ENCODE data around the gene PKLR.

Gene PKLR

DNA sequence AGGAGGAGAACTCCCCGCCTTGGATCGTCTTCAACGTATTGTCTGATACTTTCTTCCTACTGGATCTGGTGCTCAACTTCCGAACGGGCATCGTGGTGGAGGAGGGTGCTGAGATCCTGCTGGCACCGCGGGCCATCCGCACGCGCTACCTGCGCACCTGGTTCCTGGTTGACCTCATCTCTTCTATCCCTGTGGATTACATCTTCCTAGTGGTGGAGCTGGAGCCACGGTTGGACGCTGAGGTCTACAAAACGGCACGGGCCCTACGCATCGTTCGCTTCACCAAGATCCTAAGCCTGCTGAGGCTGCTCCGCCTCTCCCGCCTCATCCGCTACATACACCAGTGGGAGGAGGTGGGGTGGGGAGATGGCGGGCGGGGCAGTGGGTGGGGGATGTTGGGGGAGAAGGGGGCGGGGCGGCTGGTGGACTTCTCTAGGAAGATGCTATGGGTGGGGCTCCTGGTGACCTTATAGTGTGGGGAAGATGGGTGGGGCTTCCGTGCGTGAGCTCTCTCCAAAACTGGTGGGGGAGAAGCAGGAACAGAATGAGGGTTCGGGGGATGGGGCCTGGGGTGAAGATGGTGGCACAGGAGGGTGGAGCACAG lies 18.6 kb downstream of the PKLR start:
- no peak for DNase-seq

DNA sequence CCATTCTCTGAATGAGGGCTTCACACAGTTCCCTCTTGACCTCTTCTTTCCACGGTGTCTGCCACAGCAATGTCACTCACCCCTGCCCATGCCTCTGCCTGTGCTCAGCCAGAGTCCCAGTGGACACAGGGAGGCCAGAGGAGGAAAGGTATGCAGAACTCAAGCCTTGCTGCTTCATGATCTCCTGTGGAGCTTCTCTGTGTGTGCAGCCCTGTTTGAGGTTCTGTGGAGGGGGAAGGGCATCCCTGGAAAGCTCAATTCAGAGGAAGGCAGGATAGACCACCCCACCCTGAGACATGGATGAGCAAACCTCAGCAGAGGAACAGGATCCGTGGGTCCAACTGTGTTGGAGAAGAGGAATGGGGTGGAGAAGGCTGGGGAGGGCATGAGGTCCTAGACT lies 22.0 kb downstream of the PKLR start:
- no peak for DNase-seq

DNA sequence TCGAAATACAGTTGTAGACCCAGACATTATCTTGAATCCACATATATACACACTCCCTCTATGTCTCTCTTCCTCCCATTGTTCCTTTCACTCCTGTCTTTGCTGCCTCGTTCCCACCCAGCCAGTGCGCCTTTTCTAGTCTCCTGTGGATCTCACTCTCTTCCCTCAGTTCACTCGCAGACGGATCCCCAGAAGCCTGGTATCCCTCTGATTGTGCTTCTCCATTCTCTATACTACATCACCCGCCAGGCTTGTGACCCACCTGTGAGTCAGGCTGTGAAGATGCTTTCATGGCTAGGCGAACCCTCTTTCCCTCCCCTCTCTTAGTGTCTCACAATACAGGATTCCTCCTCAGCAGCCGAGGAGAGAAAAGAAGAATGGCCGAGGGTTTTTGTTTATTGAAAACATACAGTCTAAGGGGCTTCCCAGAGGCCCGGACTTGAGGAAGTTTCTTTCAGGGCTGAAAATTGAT lies 22.5 kb downstream of the PKLR start:
- no peak for DNase-seq

DNA sequence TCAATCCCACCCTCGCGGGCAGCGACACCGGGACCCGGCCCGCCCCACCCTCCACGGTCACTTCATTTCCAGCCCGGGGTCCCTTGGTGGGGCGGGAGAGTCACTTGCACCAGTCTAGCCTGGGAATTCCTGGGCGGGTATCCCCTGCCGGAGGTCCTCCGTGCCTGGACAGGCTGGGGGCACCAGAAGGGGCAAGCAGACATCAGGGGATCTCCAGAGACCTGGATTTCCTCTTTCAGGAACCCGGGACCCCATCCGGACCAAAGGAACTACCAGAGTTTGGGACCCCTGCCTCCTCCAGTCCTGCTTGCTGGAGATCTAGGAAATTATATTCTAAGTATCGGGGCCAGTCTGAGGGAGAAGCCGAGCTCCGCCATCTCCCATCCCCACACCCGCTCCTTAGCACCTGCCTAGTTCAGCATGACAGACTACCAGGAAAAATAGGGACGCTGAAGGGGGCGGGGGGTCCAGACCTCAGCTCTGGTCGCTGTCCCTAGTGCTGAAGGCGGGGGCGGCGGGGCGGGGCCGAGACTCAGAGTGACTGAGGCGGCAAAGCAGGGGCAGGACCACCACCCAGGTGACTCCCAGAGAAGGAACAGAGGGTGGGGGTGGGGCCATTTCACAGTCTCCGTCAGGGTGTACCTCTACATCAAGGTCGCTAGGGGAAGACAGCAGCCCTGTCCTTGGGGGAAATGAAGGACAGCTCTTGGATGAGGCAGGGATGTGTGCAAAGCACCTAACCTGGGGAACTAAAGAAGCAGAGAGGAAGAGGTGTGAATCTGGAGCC lies 23.1 kb downstream of the PKLR start:
- DNase-seq = no peak

DNA sequence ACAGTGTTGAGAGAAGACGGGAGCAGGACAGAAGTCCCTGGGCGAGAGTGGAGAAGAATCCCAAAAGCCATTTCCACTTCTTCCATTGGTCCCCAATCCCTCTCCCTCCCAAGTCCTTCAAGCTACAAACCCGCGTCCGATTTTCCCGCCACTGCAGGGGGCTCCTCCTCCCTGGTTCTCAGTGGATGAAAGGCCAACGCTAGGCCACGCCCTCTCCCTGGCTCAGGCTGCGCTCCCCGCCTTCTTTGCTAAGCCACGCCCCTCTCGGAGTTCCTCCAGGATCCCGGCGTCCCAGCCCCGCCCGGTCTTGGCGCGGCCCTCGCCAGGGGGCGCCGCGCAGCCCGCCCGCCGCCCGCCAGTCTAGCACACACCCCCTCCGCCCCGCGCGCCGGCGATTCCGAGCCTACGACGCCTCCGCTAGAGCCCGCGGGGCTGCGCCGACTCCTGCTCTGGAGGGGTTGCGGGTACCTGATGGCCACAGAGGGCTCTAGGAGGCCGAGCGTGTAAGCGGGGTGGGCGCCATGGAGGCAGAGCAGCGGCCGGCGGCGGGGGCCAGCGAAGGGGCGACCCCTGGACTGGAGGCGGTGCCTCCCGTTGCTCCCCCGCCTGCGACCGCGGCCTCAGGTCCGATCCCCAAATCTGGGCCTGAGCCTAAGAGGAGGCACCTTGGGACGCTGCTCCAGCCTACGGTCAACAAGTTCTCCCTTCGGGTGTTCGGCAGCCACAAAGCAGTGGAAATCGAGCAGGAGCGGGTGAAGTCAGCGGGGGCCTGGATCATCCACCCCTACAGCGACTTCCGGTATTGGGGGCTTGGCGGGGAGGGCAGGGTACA lies 24.0 kb downstream of the PKLR start, which contains the start of gene HCN3:
TSS of gene HCN3 (plus strand) at position 394 of the 832 bp plus-strand sequence. CDS start at position 522, 128 bp downstream.
- peak; percentile 95 for DNase-seq

DNA sequence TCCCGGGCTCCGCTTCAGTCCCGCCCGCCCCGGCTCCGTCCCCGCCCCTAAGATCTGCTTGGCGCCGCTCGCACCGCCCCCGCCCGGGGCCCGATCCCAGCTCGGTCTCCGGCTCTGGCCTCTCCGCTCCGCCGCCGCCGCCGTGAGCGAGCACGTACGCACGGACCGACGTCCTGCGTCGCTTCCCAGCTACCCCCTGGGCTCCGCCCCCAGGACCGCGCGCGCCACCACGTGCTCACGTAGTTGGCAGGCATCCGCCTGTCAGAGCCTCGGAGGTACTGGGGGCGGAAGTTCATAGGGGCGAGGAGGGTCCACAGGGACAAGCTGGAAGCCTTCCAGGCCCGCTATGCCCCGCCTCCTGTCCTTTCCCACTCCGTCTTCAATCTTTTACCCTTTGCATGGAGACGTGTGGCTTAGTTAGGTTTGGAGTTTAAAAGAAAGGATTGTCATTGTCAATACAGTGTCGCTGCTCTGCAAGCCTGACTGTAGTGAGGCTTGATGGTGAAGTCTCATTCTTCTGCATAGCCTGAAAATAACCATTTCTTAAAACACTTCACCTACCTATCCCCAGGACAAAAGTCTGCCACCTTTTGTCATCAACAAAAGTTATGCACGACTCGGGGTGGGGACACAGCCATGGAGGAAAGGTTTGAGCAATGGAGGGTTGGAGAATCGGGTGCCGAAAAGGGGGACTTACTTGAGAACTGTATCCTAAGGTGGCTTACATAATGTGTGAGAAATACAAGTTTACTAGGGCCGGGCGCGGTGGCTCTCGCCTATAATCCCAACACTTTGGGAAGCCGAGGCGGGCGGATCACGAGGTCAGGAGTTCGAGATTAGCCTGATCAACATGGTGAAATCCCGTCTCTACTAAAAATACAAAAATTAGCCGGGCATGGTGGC lies 27.6 kb downstream of the PKLR start, which contains the start of gene CLK2:
TSS of gene CLK2 (minus strand) at position 162 of the 903 bp plus-strand sequence. CDS start 2,527 bp downstream, outside the sequence.
- DNase-seq = peak; percentile 98

DNA sequence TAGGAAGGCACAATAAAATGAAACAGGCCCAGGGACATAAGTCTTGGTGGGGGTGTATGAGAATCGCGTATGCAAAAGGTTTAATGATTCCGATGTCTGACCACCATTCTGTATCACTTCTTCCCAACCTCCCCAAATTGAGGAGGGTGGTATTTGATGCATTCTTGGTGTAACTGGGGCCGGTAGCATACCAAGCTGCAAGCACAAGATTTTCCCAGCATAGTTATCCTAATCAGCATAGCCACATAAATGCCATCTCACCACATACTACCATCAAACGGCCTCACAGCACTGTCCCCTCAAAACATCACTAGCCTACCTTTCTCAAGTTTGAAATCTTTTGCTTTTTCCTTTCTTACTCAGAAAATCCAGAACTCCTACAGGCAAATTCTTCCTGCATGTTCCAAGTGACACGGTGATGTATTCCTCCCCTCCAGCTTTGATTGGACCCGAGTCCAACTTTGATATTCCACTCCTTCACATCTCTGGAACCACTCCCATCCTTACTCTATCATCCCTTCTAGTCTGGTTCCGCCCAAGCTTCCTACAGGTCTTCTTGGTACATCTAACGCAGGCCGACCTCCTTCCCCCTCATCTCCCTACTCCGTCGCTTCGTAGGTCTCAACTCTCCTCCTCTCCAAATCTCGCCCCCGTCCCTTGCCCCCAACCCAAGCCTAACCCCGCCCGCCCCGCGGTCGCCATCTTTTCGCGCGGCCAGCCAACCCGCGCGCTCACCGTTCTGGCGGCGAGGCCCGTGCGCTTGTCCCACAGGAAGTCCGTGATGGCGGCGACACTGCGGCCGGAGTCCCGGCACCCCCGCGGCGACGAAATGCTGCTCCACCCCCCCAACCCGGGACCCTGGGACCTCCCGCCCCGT lies 28.5 kb downstream of the PKLR start:
- DNase-seq = peak; percentile 60

DNA sequence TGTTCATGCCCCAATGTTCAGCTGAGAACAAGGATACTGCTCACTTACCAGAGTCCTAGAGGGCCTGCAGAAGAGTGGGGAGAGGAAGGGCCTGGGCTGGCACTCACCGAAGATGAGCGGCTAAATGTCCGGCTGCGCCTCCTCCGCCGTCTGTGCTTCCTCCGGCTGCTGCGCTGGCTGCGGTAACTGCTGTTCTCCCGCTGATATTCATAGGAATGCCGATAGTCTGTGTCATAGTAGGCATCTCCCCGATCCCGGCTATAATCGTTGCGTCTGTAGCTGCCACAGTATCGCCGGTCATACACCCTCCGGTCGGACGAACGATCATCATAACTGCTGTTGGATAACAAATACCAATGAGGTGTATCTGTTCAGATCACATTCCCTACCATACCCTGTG lies 31.9 kb downstream of the PKLR start:
- DNase-seq = no peak

DNA sequence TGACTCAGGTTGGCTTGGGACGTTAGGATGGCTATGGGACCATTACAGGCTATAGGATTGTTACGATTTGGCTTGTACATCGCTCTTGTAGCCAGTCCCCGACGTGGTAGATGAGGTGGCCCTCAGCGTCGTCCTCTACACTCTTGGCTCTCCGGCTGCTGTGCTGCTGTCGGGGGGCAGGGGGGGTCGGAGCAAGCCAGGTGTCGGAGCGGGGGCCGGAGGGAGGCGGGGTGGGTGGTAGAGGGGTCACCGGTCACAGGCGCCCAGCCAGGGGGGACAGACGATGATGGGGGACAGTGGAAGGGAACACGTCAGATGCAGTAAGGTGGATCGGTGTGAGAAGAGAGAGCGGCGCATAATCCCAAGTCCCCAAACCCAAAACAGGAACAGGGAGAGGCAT lies 32.6 kb downstream of the PKLR start:
- no peak for DNase-seq

DNA sequence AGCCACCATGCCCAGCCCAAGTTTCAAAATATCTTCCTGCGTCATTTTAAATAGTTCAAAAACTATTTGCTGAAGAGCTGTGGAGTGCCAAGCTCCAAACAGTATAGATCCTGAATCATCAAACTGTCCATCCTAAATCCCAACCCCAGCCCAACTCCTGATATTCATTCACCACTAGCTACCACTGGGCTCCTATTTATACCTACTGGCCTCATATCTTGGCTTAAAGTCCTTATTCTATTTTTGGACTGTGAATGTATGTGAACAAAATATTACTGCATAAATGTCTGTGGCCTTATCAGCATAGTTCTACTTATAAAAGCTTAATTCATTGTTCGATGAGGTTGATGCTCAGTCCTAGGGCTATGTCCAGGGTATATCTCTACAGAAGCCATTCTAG lies 33.9 kb downstream of the PKLR start:
- DNase-seq = no peak

DNA sequence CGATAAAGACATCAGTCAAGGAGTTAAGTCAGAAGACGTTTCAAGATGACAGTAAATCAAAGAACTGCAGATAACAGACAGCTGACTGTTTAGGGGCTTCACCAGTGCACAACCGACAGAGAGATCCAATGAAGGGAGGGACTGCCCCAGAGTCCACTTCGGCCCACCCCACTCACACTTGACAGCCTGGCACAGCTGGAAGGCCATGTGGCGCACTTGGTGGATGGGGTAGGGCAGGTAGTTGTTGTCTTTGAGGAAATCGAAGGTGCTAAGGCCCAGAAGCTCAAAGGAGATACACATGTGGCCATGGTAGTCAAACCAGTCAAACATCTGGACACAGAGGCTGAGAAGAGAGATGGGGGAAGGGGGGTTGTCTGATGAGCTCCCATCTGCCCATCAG lies 34.7 kb downstream of the PKLR start:
- no peak for DNase-seq

DNA sequence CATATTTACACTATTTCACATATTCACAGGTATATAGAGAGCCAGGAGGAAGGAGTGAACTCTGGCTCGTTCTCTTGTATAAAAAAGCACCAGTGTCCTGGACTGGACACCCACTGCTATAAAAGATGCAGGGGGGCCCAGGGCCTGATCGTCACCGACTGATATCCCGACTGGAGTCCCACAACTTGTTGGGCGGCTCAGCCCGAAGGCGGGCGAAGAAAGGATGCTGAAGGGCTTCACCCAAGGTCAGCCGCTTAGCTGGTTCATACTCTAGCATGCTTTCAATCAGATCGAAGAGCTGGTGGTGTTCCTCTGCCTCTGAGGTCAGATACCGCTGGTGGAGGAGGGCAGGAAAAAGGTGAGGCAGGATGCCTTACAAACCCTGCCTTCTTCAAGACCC lies 38.2 kb downstream of the PKLR start:
- DNase-seq = no peak

DNA sequence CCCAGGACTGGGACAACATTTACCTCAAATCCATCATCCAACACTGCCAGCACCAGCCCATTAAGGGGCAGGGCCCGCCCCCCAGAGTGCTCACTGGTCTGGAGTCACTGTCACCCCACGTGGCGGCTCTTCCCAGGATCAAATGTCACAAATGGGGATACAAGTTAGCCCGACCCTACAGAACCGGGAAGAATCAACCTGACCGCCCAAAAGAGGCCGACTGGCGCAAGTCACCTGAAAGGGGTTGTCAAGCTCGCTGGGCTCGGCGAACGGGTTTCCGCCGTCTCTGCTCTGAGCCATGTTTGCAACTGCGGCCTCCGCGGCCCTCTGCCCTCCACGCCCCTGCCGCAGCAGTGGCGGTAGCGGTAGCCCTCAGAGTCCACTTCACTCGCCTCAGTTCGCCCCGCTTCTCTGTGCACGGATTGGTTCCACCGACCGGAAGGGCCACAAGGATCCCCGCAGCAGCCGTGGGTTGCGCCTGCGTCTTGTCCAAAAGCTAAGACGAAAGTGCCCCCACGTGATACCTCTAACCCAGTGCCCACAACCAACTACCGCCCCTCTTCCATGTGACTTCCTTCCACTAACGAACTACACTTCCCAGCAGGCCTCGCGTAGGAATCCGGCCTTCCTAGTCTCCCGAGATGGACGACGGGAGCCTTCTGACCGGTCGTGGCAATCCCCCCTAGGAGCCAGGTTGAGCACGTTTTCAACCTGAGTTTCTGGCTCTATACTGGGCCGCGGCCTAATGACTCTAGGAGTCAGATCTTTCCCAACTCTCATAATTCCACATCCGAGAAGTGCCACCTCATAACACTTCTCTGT lies 39.2 kb downstream of the PKLR start, which contains the start of gene SCAMP3:
TSS of gene SCAMP3 (minus strand) at position 509 of the 822 bp plus-strand sequence. CDS start at position 300, 209 bp downstream.
- peak; percentile 96 for DNase-seq

DNA sequence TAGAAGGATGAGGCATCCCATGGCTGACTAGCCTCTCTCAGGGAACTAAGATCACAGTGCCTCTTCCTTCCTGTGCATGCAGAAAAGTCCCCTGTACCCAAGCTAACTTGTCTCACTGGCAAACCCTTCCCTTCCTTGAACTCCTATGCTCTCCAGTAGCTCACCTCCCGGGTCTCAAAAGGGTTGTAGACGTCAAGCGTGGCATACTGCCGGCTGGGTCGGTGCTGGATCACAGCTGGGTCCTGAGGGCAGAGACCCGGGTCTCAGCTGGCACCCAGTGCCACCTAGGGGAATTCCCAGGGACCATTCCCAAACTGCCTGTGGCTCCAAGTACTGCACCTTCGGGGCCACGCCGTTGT lies 39.8 kb downstream of the PKLR start:
- DNase-seq = no peak

DNA sequence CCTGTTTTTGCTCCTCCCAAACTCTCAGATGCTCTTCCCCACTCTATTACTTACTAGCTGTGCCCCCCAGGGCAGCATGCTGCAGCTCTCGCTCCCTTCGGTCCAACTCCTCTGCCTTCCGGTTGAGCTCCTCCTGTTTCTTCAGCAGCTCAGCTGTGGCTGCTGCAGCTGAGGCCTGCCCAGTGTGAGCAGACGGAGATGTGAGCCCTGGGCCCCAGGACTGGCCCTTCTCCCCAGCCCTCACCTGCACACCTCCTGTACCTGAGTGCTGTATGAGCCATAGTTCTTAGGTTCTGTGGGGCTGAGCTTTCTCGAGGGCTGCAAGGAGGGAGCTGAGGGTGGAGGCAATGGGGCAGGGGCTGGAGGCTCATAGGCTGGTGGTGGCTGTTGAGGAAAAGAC lies 41.0 kb downstream of the PKLR start:
- DNase-seq = no peak

DNA sequence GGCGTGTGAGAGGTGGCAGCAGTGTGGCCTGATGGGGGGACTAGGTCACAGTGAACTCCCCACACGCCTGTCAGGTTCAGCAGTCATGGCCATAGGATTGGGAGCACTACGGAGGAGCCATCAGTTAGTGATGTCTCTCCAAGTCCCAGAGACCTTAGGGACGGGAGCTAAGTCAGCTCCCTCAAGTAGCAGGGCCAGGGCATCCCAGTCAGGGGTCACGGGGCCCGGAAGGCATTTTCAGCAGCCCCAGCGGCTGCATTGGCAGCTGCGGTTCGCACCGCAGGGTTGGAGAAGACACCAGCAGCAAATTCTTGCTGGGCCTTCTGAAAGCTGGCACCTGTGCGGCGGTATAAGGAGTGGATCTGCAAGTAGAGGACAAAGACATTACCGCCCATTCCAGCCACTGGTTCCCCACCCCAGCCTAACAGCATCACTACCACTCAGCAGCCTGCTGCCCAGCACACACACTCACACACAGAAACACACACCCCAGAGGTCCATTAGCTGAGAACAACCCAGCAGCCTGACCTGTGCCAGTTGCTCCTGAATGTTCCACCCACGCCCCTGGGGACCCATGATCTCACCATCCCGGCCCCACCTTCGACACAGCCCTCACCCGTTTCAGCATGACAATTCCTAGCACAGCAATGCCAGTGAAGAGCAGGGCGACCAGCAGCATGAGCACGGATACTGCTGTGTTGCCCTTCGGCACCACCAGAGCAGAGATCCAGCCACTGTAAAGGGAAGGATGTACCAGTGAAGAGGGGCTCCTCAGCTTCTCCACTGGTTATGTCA lies 45.0 kb downstream of the PKLR start:
- no peak for DNase-seq

DNA sequence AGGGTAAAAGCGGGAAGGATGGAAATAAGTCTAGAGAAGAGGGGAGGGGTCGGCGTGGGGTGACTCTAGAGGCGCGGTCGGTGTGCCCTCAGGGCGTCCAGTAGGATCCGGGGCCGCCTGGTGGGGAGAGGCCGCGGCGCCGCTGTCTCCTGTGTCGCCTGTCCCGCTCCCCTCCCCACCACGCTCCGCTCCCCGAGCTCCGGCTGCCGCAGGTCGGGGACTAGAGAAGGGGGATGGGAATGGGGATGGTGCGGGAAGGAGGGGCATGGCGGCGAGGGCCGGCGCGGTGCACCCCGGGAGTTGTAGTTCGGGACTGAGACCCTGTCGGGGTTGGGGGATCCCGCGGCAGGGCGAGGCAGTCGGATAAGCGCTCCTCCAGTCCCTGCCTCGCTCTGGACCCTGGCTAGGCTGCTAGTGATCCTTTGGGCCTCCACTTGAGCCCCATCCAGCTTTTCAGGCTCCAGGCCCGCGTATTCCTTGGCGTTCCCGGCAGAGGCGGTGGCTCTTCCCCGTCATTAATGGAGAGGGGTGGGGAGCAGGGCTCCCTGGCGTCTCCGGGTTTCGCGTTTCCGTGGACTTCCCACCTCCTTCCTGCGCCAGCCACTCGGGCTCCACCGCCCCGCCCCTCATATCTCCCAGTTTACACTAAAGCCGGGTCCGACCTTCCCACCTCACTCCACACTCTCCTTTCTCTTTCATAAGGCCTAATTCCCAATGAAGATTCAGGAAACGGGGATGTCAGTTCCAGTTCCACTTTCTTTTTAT lies 45.8 kb downstream of the PKLR start, which contains the start of gene ENTREP3:
TSS of gene ENTREP3 (minus strand) at position 241 of the 765 bp plus-strand sequence. CDS start 606 bp downstream, outside the sequence.
- peak; percentile 74 for DNase-seq

DNA sequence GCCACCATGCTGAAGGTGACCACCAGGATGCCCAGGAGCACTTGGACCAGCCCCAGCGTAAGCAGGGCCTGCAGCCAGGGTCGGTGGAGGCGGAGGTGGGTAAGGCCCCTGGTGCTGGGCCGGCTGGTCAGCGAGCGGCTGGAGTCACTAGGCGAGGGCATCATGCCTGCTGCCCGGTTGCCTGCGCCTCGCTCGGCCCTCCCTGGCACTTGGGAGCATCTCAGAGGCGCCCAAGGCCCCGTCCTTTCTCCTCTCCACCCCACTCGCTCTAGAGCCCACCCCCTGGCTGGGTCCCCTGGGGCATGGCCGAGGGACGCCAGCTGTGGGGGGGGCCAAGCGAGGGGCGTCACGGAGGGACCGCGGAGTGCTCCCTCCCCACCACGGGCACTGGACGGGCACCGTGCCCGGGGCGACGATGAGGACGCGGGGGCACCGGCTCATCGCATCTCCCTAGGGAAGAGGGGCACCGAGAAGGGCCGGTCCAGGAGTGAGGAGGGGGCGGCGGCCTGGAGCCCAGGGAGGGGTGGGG lies 46.5 kb downstream of the PKLR start:
- DNase-seq = no peak
